HG02588 (cell line): ENCODE data around the gene HOXA11.

Experiments used
- ATAC-seq: cut with Tn5 transposase; IDR thresholded peaks from one replicate; pipeline ENCODE4 v1.9.1; 2021; ENCODE audit warnings: mild to moderate bottlenecking, moderate library complexity; ENCODE audit not compliant: unreplicated experiment

Gene HOXA11

GRCh38 chr7:27194002-27194352 is 8.9 kb upstream of the HOXA11 start:
- no peak for ATAC-seq

GRCh38 chr7:27193335-27194001 is 8.4 kb upstream of the HOXA11 start:
- ATAC-seq: no peak

GRCh38 chr7:27192546-27193334 is 7.7 kb upstream of the HOXA11 start:
- no peak for ATAC-seq

GRCh38 chr7:27191833-27192545 is 7.0 kb upstream of the HOXA11 start:
- ATAC-seq: no peak

GRCh38 chr7:27191161-27191731 is 6.2 kb upstream of the HOXA11 start:
- ATAC-seq: no peak

GRCh38 chr7:27189997-27190748 is 5.1 kb upstream of the HOXA11 start:
- ATAC-seq: no peak

- ATAC-seq: no peak
These were observed 4.4 kb upstream of the HOXA11 start for GRCh38 chr7:27189295-27189996.

GRCh38 chr7:27188386-27189294 is 3.6 kb upstream of the HOXA11 start:
- no peak for ATAC-seq

- ATAC-seq: no peak
These were observed 2.7 kb upstream of the HOXA11 start for GRCh38 chr7:27187475-27188385.

GRCh38 chr7:27186668-27187474 is 1.8 kb upstream of the HOXA11 start:
- ATAC-seq: no peak

- no peak for ATAC-seq
These were observed 1.0 kb upstream of the HOXA11 start for GRCh38 chr7:27185854-27186667.

GRCh38 chr7:27184337-27185012 is 557 bp downstream of the HOXA11 start:
- ATAC-seq: no peak

GRCh38 chr7:27183682-27184336 is 1.2 kb downstream of the HOXA11 start:
- no peak for ATAC-seq

- no peak for ATAC-seq
These were observed 2.0 kb downstream of the HOXA11 start for GRCh38 chr7:27182861-27183681.
